NCI-H1105 treated with DMSO at 0.1 percent for 48 hours (cell line): ENCODE measurements around the gene TBC1D1.

Source experiments
- DNase-seq: peaks from one replicate; lab custom pipeline; 2025; lab: John Stamatoyannopoulos, UW

The TBC1D1 gene

GRCh38 chr4:38129460-38130227 is 238.8 kb downstream of the TBC1D1 start:
- no peak for DNase-seq

DNA sequence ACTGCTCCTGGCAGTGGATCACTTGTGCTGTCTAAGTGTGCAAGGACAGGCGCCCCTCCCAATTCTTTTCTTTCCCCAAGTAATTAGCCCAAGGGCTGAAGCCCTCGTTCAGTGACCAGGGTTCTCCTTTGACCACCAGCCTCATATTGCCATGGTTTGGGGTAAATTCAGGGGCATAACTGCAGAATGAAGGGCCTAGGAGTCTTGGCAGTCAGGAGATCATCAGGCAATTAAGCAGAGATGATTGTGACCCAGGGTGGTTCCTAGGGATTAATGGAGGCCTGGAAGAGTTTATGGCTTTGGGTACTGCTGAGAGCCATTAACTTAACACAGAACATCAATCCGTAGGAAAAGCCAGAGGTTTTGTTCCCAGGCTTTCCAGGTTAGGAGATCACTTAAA is 240.0 kb downstream of the TBC1D1 start:
- DNase-seq = no peak

DNA sequence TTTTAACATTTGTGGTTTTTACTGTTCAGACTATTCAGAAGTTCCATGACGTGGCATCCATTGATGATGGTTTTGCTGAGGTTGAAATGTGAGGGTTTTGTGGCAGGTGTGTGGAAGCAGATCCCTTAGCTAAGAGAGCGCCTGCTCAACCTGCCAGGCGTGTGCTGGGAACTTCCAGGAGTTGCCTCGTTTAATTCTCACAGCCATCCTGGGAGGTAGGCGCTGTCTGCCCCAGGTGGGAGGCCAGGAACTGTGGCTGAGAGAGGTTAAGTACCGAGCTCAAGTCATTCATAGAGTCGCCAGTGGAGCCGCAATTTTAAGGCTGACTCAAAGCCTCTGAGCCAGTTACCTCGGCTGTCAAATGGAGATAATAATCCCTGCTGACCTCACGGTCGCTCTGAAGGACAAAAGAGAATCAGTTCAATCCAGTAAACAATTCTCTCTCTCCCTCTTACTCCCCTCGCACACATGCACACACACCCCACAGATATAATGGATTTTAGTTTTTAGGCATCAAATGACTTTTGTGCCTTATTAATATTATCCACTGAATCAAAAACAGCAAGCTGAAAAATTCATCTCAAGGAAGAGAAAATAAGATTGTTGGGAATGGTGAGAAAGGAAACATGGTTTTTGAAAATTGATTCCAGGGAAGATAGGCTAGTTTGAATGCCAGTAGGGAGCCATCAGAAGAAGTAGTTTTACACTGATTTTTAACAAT is 240.6 kb downstream of the TBC1D1 start:
- no peak for DNase-seq

DNA sequence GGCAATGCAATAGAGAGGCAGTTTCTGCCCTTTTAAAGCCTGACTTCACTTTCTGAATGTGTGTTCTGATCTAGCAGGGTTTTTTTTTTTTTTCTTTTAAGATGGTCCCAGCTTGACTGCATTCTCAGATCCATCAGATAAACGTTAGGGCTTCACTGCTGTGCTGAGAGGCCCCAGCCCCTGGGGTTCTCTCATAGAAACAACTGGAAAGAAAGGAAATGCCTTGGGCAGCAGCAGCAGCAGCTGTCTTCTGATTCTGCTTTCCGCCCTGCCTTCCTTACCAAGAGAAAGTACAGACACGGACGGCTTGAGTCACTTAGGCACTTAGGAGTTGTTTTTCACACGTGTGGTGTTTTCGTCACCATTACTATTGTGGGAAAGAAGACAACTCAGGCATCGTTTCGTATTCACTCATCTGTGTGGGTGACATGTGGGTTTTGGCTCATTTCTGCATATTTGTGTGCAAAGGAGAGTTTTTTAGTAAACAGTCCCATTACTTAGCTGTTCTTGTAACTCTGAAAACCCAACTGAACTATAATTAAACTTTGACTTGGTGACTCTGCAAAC is 241.3 kb downstream of the TBC1D1 start:
- DNase-seq = no peak

DNA sequence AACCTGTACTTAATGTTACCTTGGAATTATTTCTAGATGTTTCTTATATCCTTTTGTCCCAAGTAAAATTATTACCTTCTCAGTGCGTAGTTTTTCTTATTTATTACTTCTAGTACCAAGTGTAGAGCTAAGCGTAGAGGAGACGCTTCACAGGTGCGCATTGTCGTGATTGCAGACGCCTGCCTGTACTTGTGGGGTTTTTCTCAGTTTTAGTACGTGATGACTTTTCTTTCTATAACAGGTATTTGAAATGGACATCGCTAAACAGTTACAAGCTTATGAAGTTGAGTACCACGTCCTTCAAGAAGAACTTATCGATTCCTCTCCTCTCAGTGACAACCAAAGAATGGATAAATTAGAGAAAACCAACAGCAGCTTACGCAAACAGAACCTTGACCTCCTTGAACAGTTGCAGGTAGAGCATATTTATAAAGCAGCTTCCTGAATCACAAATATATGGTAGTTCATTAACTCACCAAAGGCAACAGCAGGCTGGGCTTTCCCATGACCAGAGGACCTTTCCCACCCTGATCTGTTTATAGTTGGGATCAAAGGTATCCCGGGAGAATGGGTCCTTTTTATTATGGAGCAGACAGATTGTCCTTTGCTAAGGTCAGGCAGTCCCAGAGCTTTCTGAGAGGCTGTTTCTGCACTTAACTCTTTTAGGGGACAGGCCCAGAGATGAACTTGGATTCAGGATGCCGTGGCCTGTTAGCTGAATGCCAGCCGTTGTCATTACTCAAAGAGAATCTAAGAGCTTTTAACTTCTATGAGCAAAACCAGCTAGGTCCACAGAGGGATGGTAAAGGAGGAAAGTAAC is 242.2 kb downstream of the TBC1D1 start:
- no peak for DNase-seq

DNA sequence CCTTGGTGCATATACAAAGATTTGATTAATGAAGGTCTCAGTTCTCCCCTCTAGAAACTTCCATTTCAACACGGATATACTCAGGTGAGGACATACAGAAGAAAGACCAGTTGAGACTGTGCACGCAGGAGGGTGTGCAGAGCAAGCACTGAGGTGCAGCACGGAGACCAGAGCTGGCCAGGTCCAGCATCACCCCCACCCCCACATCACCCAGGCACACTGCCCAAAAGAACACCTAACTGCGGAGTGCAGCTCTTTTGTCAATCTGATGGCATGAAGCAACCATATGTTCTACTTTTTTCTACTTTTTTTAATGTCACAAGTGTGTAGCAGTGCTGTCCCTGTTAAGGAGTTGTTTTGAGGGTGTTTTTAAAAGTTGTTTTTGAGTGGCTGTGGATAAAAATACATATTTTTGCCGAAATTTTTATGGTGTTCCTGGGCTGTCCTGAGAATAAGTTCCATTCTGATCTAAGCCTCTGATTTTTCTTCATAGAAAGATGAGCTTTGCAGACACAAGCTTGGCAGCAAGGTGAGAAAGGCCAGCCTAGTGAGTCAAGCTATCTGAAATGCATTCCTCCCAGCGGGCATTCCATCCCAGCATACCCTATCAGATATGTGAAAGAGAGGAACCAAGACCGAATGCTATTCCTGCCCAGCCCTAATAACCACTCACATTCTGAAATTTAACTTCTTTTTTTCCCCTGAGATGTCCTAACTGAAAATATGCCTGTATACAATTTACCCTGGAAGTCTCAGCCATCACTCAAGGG is 243.0 kb downstream of the TBC1D1 start:
- no peak for DNase-seq

- no peak for DNase-seq
Observed at GRCh38 chr4:38135201-38135600, 244.3 kb downstream of the TBC1D1 start.

GRCh38 chr4:38136604-38137003 is 245.7 kb downstream of the TBC1D1 start:
- no peak for DNase-seq

GRCh38 chr4:38137080-38137479 is 246.2 kb downstream of the TBC1D1 start:
- no peak for DNase-seq

DNA sequence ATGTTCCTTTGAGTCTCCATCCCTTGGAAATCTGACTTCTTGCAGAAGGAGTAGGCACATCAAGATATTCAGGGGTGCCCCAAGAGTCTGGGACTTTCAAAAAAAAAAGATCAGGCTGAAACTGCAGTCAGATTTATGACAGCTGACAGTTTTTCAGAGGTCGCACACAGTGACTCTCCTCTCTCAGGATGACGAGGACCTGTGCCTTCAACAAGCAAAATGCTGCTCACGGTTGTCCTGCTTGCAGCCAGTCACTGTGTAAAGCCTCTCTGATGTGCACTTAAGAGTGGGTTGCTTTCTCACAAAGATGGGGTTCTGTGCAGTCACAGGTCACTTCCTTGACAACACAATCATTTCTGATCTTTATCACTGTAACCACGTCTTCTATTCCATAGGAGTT is 247.5 kb downstream of the TBC1D1 start:
- no peak for DNase-seq

DNA sequence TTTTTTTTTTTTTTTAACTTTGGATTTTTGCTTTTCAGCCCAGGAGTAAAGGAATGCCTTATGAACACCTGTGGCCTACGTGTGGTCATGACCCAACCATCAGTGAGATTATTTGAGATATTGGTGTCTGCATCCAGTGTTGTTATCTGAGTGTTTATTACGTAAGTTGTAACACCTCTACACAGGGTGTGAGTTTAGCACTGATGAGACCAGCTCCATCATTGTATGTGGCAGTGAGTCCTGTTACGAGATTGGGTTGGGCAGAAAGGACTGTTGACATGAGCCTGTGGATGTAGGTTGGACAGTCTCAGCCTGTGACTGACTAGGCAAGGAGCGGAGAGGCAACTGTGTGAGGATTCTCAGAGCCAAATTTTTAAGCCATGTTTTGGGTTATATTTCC is 248.3 kb downstream of the TBC1D1 start:
- DNase-seq = no peak

DNA sequence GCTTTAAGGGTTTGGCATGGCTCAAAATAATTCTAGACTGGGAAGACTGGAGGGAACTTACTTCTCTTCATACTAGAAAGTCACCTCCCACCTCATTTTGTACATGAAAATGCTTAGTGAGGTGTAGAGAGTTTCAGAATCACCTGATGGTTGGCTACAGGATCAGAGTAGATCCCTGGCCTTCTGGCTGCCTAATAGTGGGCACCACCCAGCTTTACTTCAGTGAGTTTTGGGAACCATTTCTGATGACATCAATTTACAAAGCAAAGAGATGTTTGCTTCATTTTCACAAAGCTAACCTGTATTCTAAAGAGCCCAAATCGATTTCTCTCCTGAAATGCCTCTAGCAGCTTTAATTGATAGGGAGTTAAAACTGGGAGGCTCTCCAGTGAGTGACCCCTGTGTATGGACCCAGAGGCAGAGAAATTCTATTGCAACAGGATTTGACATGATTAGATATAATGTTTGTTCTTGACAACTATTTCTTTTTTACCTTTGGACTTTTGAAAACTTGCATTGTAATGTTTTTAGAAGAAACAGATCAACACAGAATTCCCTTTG is 249.8 kb downstream of the TBC1D1 start:
- no peak for DNase-seq

DNA sequence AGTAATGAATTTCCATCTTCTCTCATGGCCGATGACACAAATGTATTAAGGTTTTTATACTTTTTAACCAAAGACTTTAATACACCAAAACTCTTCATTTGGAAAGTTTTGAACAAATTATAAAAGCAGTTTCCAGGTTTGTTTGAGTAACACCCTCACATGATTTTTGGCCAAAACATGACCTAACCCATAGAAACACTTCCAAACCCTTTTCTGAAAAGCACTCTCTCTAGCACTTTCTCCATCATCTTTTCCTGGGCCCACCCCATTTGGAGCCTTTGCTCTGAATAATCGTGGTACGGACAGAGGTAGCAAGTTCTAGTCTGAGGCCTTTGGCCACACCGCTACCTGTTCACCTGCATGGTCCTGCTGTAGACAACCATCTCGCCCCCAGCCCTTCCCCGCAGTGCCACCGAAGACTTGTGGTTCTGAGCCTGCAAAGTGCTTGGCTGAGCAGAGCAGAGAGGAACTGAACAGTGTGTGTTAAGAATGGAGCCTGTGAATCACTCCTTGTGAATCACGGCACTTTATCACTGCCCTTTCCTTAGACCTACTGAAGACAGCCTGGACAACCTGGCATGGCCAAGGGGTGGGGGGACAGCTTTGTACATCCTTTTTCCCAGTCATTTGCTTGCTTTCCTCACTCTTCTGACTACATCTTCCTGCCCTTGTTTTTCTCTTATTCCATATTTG is 251.1 kb downstream of the TBC1D1 start:
- no peak for DNase-seq

GRCh38 chr4:38144031-38144430 is 253.1 kb downstream of the TBC1D1 start:
- DNase-seq = no peak

GRCh38 chr4:38145033-38145678 is 254.3 kb downstream of the TBC1D1 start:
- DNase-seq = no peak

DNA sequence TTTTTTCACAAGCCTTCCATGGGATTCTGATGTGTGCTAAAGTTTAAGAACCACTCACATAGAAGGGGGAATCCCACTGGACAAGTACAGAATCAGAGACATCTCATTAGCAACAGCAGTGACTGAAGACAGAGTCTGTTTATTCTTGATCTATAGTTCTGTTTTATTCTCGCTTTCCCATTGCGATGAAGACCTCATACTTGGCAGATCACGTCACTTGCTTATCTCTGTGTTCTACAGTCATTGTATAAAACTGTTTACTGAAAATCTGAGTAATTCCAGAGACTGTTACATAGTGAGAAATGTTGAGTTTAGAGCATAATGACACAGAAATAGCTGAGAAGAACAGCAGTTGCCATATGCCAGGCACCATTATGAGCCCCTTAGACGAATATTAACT is 254.9 kb downstream of the TBC1D1 start:
- DNase-seq = no peak

- no peak for DNase-seq
Observed at GRCh38 chr4:38146383-38146782, 255.5 kb downstream of the TBC1D1 start.

GRCh38 chr4:38149472-38149996 is 258.6 kb downstream of the TBC1D1 start:
- DNase-seq = no peak

GRCh38 chr4:38149997-38150671 is 259.2 kb downstream of the TBC1D1 start:
- no peak for DNase-seq
